ENCODE measurements around the gene NOS1AP. TPM values are rescaled to one million over a fixed set of nuclear protein-coding genes. Genes with fewer than 3 reads are reported as not detected.
"Not testable (repeated sequence)": the region's sequence is repeated elsewhere in the genome, so short reads cannot be mapped to it uniquely, and the experiment has no call there.

The NOS1AP gene
- total RNA-seq, 1 donor from 2014 or later, result 2.0 TPM

DNA sequence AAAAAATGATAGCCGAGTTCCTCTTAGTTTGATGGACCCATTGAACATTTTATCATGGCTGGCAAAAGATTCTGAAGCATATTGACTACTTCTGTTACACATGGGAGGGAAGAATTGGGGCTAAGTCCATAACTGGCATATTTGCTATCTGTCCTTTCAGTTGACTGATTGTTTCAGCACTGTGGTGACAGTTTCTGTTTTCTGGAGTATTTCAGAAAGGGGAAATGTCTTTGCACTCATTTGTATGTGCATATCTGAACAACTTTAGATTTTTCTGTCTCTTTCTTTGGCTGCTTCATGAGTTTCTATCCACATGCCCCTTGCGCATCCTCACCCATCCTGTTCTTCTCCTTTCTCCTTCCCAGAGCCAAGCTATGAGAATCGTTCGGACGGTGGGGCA is 274.0 kb downstream of the NOS1AP start:
- H3K27me3 ChIP-seq, result no peaks in the 10 kb centered on the region
- intact Hi-C loops (cut with DNase I), result no loop called here
- no peaks in the 10 kb centered on the region for H3K9me3 ChIP-seq
- H3K4me3 ChIP-seq, result no peak overlapping the region
- DNase-seq (ENCODE audit: extremely low spot score in 2 of 2), result no peak
- TF ChIP-seq POLR2AphosphoS5 (IDR thresholded peaks at IDR 0.05; ENCODE audit: insufficient read depth in 1 of 2, low read depth in 1 of 2) (no peak), POLR2A (IDR thresholded peaks at IDR 0.05) (no peak)
- TF ChIP-seq, protein P1, sequence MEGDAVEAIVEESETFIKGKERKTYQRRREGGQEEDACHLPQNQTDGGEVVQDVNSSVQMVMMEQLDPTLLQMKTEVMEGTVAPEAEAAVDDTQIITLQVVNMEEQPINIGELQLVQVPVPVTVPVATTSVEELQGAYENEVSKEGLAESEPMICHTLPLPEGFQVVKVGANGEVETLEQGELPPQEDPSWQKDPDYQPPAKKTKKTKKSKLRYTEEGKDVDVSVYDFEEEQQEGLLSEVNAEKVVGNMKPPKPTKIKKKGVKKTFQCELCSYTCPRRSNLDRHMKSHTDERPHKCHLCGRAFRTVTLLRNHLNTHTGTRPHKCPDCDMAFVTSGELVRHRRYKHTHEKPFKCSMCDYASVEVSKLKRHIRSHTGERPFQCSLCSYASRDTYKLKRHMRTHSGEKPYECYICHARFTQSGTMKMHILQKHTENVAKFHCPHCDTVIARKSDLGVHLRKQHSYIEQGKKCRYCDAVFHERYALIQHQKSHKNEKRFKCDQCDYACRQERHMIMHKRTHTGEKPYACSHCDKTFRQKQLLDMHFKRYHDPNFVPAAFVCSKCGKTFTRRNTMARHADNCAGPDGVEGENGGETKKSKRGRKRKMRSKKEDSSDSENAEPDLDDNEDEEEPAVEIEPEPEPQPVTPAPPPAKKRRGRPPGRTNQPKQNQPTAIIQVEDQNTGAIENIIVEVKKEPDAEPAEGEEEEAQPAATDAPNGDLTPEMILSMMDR (IDR thresholded peaks at IDR 0.05), result no peak
- no peak overlapping the region for H3K27ac ChIP-seq
- H3K4me1 ChIP-seq, result no peaks in the 10 kb centered on the region
- no peaks in the 10 kb centered on the region for H3K36me3 ChIP-seq

DNA sequence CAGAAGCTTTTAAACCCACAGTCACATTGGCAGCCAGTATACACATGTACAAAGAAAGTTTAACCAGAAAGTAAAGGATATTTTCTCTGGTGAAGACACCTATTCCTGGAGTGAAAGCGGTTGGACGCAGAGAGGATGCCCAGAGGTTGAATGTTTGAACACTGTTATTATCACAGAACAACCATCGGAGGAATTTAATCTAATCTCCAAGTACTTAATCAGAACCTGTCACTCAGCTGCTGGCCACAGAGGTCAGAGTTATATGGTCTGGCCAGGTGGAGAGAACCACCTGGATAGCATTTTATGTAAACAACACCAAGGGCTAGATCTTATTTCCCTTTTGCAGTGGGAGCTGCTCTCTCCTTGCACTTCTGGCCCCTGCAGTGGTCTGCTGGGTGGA is 277.8 kb downstream of the NOS1AP start:
- no peaks in the 10 kb centered on the region for H3K9me3 ChIP-seq
- H3K4me1 ChIP-seq, result peaks cover 12% of the 10 kb centered on the region
- no peaks in the 10 kb centered on the region for H3K27me3 ChIP-seq
- no peak overlapping the region for H3K4me3 ChIP-seq
- intact Hi-C loops (cut with DNase I), result no loop called here
- no peak overlapping the region for H3K27ac ChIP-seq
- TF ChIP-seq, protein P1 (IDR thresholded peaks at IDR 0.05), result no peak
- TF ChIP-seq POLR2A (IDR thresholded peaks at IDR 0.05) (no peak), POLR2AphosphoS5 (IDR thresholded peaks at IDR 0.05; ENCODE audit: insufficient read depth in 1 of 2, low read depth in 1 of 2) (no peak)
- DNase-seq (ENCODE audit: extremely low spot score in 2 of 2), result no peak
- no peaks in the 10 kb centered on the region for H3K36me3 ChIP-seq

DNA sequence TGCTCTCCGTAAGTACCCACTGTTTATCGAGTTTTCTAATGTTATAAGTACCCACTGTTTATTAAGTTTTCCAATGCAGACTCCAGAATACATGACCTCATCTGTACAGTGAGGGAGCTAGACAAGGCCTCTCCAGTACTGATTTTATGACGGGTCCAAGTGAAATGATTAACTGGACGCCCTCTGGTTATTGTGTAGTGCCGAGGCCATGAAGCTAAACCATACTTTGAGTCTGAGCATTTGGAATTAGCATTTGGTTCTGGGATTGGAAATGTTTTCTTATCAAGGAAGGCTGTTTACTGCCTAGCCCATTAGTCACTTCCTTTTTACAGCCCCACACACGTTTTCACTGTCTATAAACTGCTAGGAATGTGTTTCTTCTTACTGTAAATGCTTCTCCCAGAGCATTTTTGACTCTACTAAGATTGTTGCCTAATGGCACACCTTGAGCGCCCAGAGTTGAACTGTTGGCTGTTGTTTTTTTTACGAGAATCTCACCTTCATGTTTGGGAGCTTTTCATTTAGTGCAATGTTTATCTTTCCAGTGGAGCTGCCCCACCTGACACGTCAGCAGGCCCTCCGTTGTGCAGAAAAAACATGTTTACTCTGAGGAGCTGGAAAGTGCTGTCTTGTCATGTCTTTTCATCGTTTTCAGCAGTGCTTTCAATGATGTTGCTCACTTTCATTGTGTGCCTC is 280.3 kb downstream of the NOS1AP start:
- Histone ChIP-seq H3K27ac (no peak overlapping the region), H3K4me1 (peaks cover 12% of the 10 kb centered on the region), H3K4me3 (no peak overlapping the region), H3K27me3 (no peaks in the 10 kb centered on the region), H3K9me3 (no peaks in the 10 kb centered on the region), H3K36me3 (no peaks in the 10 kb centered on the region)
- intact Hi-C loops (cut with DNase I), result no loop called here
- DNase-seq (ENCODE audit: extremely low spot score in 2 of 2), result no peak
- no peak for TF ChIP-seq POLR2A (IDR thresholded peaks at IDR 0.05)
- TF ChIP-seq POLR2AphosphoS5 (IDR thresholded peaks at IDR 0.05; ENCODE audit: insufficient read depth in 1 of 2, low read depth in 1 of 2), result no peak
- TF ChIP-seq, protein P1 (IDR thresholded peaks at IDR 0.05), result no peak

DNA sequence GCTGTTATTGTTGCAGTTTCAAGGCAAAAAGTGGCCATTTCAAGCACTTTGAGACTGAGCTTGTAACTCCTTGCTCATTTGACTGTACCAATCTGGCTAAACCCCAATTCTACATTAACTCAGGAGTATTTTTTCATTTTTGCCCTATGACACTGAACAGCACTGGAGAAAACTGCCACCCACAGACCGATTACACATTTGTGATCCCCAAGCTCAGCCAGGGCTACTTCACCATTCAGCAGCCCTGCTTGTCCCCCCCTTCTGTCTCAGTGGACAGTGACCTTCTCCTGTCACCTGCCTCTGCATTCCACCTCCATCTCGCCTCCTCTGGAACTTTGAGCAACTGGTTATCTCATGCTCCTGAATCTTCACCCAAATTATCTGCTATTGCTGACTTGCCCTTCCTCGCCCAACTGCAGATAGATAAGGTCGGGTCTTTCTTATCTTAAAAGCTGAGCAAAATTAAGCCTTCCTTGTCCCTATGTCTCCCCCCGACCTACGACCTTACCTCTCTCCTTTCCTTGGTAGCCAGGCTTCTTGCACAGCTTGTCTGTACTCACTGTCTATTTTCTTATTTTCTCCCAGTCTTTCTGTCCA is 281.9 kb downstream of the NOS1AP start:
- Histone ChIP-seq H3K27ac (no peak overlapping the region), H3K4me1 (peaks cover 12% of the 10 kb centered on the region), H3K27me3 (no peaks in the 10 kb centered on the region), H3K36me3 (no peaks in the 10 kb centered on the region), H3K9me3 (no peaks in the 10 kb centered on the region), H3K4me3 (no peak overlapping the region)
- TF ChIP-seq, protein P1 (IDR thresholded peaks at IDR 0.05), result no peak
- TF ChIP-seq POLR2A (IDR thresholded peaks at IDR 0.05) (no peak), POLR2AphosphoS5 (IDR thresholded peaks at IDR 0.05; ENCODE audit: insufficient read depth in 1 of 2, low read depth in 1 of 2) (no peak)
- DNase-seq (ENCODE audit: extremely low spot score in 2 of 2), result no peak
- intact Hi-C loops (cut with DNase I), result no loop called here

DNA sequence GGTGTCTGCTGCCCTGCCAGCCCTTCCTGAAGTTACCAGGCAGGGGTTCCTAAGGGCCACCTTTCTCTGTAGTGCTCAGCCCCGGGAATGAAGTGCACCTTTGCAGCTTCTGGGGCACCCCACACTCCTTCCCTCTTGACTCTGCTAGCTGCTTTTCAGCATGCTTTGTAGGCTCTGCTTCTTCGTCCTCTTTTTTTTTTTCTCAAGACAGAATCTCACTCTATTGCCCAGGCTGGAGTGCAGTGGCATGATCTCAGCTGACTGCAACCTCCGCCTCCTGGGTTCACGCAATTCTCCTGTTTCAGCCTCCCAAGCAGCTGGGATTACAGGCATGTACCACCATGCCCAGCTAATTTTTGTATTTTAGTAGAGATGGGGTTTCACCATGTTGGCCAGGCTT is 282.4 kb downstream of the NOS1AP start:
- H3K27me3 ChIP-seq; DNase-seq (ENCODE audit: extremely low spot score in 2 of 2); H3K27ac ChIP-seq; H3K4me3 ChIP-seq; intact Hi-C loops (cut with DNase I); H3K36me3 ChIP-seq; H3K9me3 ChIP-seq: not testable (repeated sequence)
- H3K4me1 ChIP-seq, result peaks cover 12% of the 10 kb centered on the region

Data from vagina (tissue), 2 donors.